Left ventricle myocardium inferior (tissue), 1 donor: ENCODE measurements around the gene TRIM71. TPM values are rescaled to one million over a fixed set of nuclear protein-coding genes. Genes with fewer than 3 reads are reported as not detected.

Experiments used
- DNase-seq: peaks from one replicate; pipeline ENCODE4 v3.0.0-alpha.2; 2020
- H3K27ac ChIP-seq: fragments of 200-600 bp; replicated peaks from 2 replicates; pipeline ENCODE4 v1.8.0; 2021
- H3K27me3 ChIP-seq: fragments of 200-600 bp; 2 replicates; pipeline ENCODE4 v1.8.0; 2021; ENCODE audit warnings: low read depth
- H3K36me3 ChIP-seq: fragments of 200-600 bp; 2 replicates; pipeline ENCODE4 v1.8.0; 2021
- H3K4me1 ChIP-seq: fragments of 200-600 bp; 2 replicates; pipeline ENCODE4 v1.8.0; 2021
- H3K4me3 ChIP-seq: fragments of 200-600 bp; 2 replicates; pipeline ENCODE4 v1.8.0; 2021; ENCODE audit warnings: mild to moderate bottlenecking, moderate library complexity
- H3K9me3 ChIP-seq: fragments of 200-600 bp; replicated peaks from 2 replicates; pipeline ENCODE4 v1.8.0; 2021
- CTCF ChIP-seq: fragments of 200-600 bp; IDR thresholded peaks from 2 replicates; pipeline ENCODE4 v1.8.0; 2021; ENCODE audit warnings: antibody characterized with exemption, mild to moderate bottlenecking, borderline replicate concordance
- intact Hi-C: fragments of 100-400 bp; cut with micrococcal nuclease; formaldehyde crosslinking; loops from one replicate; pipeline ENCODE4 v1.11.0; 2022
- total RNA-seq: library from RNA; stranded (reverse); fragmentation: NEBNext Ultra II Directional; extraction: Animal tissue kit (Norgen Biotek cat#: 25700); gene quantifications from one replicate; pipeline ENCODE4 v1.2.1, GENCODE V29; 2021
- donor health status: DM: no; HTN: yes; CAD: no; lungs with severe emphysema.

Gene TRIM71
- total RNA-seq, 1 donor from 2014 or later, result not detected

- Histone ChIP-seq H3K27me3 (peaks cover 3% of the 10 kb centered on the region), H3K4me3 (no peak overlapping the region), H3K36me3 (no peaks in the 10 kb centered on the region), H3K4me1 (no peaks in the 10 kb centered on the region), H3K9me3 (no peaks in the 10 kb centered on the region), H3K27ac (no peak overlapping the region)
- intact Hi-C loops, result no loop called here
- TF ChIP-seq CTCF, result no peak
- DNase-seq, result no peak
Measured at GRCh38 chr3:32871273-32871672, 53.5 kb downstream of the TRIM71 start.

- Histone ChIP-seq H3K27ac (no peak overlapping the region), H3K27me3 (peaks cover 17% of the 10 kb centered on the region), H3K9me3 (no peaks in the 10 kb centered on the region), H3K4me3 (no peak overlapping the region), H3K36me3 (no peaks in the 10 kb centered on the region), H3K4me1 (no peaks in the 10 kb centered on the region)
- DNase-seq, result no peak
- intact Hi-C loops, result no loop called here
- no peak for TF ChIP-seq CTCF
Measured at GRCh38 chr3:32872487-32873382, 54.9 kb downstream of the TRIM71 start.

GRCh38 chr3:32873531-32874130 is 55.8 kb downstream of the TRIM71 start:
- H3K4me1 ChIP-seq, result no peaks in the 10 kb centered on the region
- H3K4me3 ChIP-seq, result no peak overlapping the region
- no peaks in the 10 kb centered on the region for H3K9me3 ChIP-seq
- H3K27ac ChIP-seq, result no peak overlapping the region
- intact Hi-C loops, result no loop called here
- DNase-seq, result no peak
- H3K36me3 ChIP-seq, result no peaks in the 10 kb centered on the region
- H3K27me3 ChIP-seq, result peaks cover 17% of the 10 kb centered on the region
- TF ChIP-seq CTCF, result no peak

GRCh38 chr3:32876920-32877319 is 59.1 kb downstream of the TRIM71 start:
- DNase-seq, result no peak
- intact Hi-C loops, result no loop called here
- Histone ChIP-seq H3K9me3 (no peaks in the 10 kb centered on the region), H3K4me1 (no peaks in the 10 kb centered on the region), H3K27me3 (peaks cover 17% of the 10 kb centered on the region), H3K36me3 (no peaks in the 10 kb centered on the region), H3K27ac (no peak overlapping the region), H3K4me3 (no peak overlapping the region)
- TF ChIP-seq CTCF, result no peak

GRCh38 chr3:32877598-32877997 is 59.8 kb downstream of the TRIM71 start:
- Histone ChIP-seq H3K4me1 (no peaks in the 10 kb centered on the region), H3K4me3 (no peak overlapping the region), H3K27me3 (peaks cover 17% of the 10 kb centered on the region), H3K36me3 (no peaks in the 10 kb centered on the region), H3K9me3 (no peaks in the 10 kb centered on the region), H3K27ac (no peak overlapping the region)
- no peak for TF ChIP-seq CTCF
- intact Hi-C loops, result no loop called here
- DNase-seq, result no peak
